Endothelial cell of umbilical vein (primary cell): ENCODE results near the gene NOTCH1.

ENCODE experiments used
- CTCF ChIP-seq, 2 donors: IDR thresholded peaks; 1 replicate in 1 of 2; 2 replicates in 1 of 2; pipeline ENCODE4 v1.5.1; 2011; ENCODE audit warnings: low read length in 2 of 2, mild to moderate bottlenecking in 2 of 2, moderate library complexity in 2 of 2, control low read depth in 1 of 2, inconsistent platforms in 1 of 2, low read depth in 1 of 2; ENCODE audit not compliant: insufficient read depth in 1 of 2; ENCODE audit errors: extremely low read depth in 1 of 2
- EZH2 ChIP-seq: IDR thresholded peaks from 2 replicates; pipeline ENCODE4 v1.6.1; 2012; ENCODE audit warnings: borderline replicate concordance, low read depth, mild to moderate bottlenecking, moderate library complexity, low read length, inconsistent platforms; ENCODE audit not compliant: severe bottlenecking
- FOS ChIP-seq: IDR thresholded peaks from 2 replicates; pipeline ENCODE4 v1.6.1; 2011; ENCODE audit warnings: mild to moderate bottlenecking, low read length, moderate library complexity, borderline replicate concordance; ENCODE audit not compliant: insufficient read depth
- GATA2 ChIP-seq: IDR thresholded peaks from 2 replicates; pipeline ENCODE4 v1.7.0; 2011; ENCODE audit warnings: low read depth, mild to moderate bottlenecking, moderate library complexity, mixed read lengths, low read length; ENCODE audit not compliant: insufficient read length, insufficient read depth
- MAX ChIP-seq: IDR thresholded peaks from 2 replicates; pipeline ENCODE4 v1.6.1; 2011; ENCODE audit not compliant: insufficient read depth, insufficient read length
- POLR2A ChIP-seq: IDR thresholded peaks from 2 replicates; pipeline ENCODE4 v1.6.1; 2012; ENCODE audit warnings: low read depth, mild to moderate bottlenecking, control low read depth, low read length
- POLR2AphosphoS5 ChIP-seq: IDR thresholded peaks from 2 replicates; pipeline ENCODE4 v1.6.1; 2012; ENCODE audit warnings: low read depth, mild to moderate bottlenecking, control low read depth, low read length, moderate library complexity; ENCODE audit not compliant: insufficient read depth

DNA sequence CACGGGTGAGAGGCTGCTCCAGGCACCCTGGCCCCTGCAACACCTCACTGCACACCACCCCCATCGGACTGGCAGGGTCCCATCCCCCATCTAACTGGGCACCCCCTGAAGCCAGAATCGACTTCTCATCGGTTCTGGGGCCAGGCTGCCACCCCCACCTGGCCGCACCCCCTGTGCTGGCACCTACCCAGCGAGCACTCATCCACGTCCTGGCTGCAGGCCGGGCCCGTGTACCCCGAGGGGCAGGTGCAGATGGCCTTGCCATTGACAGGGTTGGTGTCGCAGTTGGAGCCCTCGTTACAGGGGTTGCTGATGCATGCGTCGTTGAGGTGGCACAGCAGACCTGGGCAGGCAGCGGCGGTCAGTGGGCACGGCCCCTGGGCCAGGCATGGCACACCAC is 27.9 kb downstream of the NOTCH1 start:
- no peak for TF ChIP-seq CTCF (IDR thresholded peaks at IDR 0.05; ENCODE audit: extremely low read depth in 1 of 2, insufficient read depth in 1 of 2, low read depth in 1 of 2, low read length in 2 of 2)
- TF ChIP-seq POLR2AphosphoS5, result no peak
- TF ChIP-seq GATA2, result no peak
- TF ChIP-seq POLR2A, result no peak
- no peak for TF ChIP-seq MAX
- no peak for TF ChIP-seq EZH2
- TF ChIP-seq FOS, result no peak
